H1 (cell line): Measurements from ENCODE around the gene ST8SIA5. TPM values are rescaled to one million over a fixed set of nuclear protein-coding genes. Genes with fewer than 3 reads are reported as not detected.

Experiments
- CTCF ChIA-PET: fragments of 300-600 bp; sonication (Branson Sonifier 250); formaldehyde crosslinking; loops from one replicate; lab custom pipeline; 2021; ENCODE audit not compliant: partially characterized antibody; lab: Charles Lee
- POLR2A ChIA-PET: fragments of 300-600 bp; sonication (Branson Sonifier 250); formaldehyde crosslinking; loops from one replicate; lab custom pipeline; 2021; ENCODE audit warnings: inconsistent platforms; ENCODE audit not compliant: partially characterized antibody; lab: Charles Lee
- DNase-seq, 2 experiments: peaks; one replicate each; pipeline versions ENCODE4 v3.0.0 to v3.0.0-alpha.2; 2010 to 2022; ENCODE audit warnings: low spot score in 2 of 2, low read depth in 1 of 2, mixed read lengths in 1 of 2
- FAIRE-seq: peaks from 2 replicates; lab custom pipeline; 2011; peaks lifted over from hg19 to GRCh38; lab: Jason Lieb, UNC
- H2AFZ ChIP-seq: 2 replicates; pipeline ENCODE4 v1.8.1; 2012; ENCODE audit warnings: low read length, inconsistent platforms
- H2AK5ac ChIP-seq: 2 replicates; pipeline ENCODE4 v1.6.1; 2013; ENCODE audit warnings: low read depth, low read length
- H2BK120ac ChIP-seq: replicated peaks from 2 replicates; pipeline ENCODE3; 2013; ENCODE audit warnings: low read depth, low read length, inconsistent platforms
- H2BK12ac ChIP-seq: 2 replicates; pipeline ENCODE4 v1.6.1; 2013; ENCODE audit warnings: low read depth, low read length
- H2BK15ac ChIP-seq: 2 replicates; pipeline ENCODE4 v1.6.1; 2013; ENCODE audit warnings: low read length
- H2BK20ac ChIP-seq: 2 replicates; pipeline ENCODE4 v1.6.1; 2013; ENCODE audit warnings: low read length
- H2BK5ac ChIP-seq: 2 replicates; pipeline ENCODE4 v1.6.1; 2013; ENCODE audit warnings: low read depth, low read length
- H3K14ac ChIP-seq: 2 replicates; pipeline ENCODE4 v1.6.1; 2013; ENCODE audit warnings: inconsistent platforms; ENCODE audit not compliant: insufficient read length
- H3K18ac ChIP-seq: 2 replicates; pipeline ENCODE4 v1.6.1; 2013; ENCODE audit warnings: low read length; ENCODE audit errors: extremely low read depth
- H3K23ac ChIP-seq: 2 replicates; pipeline ENCODE4 v1.6.1; 2013; ENCODE audit warnings: inconsistent platforms; ENCODE audit not compliant: insufficient read length
- H3K23me2 ChIP-seq: 2 replicates; pipeline ENCODE4 v1.6.1; 2013; ENCODE audit warnings: low read depth, low read length
- H3K27ac ChIP-seq: 2 replicates; pipeline ENCODE4 v1.6.1; 2011; ENCODE audit warnings: low read depth, low read length, inconsistent platforms
- H3K27me3 ChIP-seq, 4 experiments: replicated peaks in 1 of 4; 1 replicate in 1 of 4; 2 replicates in 3 of 4; pipeline versions ENCODE4 v1.6.1 to v1.8.1; 2011 to 2013; ENCODE audit warnings: low read length in 3 of 4, mild to moderate bottlenecking in 3 of 4, inconsistent platforms in 2 of 4, mixed read lengths in 2 of 4, moderate library complexity in 1 of 4; ENCODE audit not compliant: control insufficient read depth in 3 of 4, insufficient read depth in 3 of 4; ENCODE audit errors: extremely low read depth in 1 of 4
- H3K36me3 ChIP-seq, 4 experiments: 2 replicates each; pipeline versions ENCODE4 v1.6.1 to v1.8.1; 2011 to 2013; ENCODE audit warnings: mild to moderate bottlenecking in 4 of 4, low read length in 3 of 4, moderate library complexity in 2 of 4, control low read depth in 1 of 4, inconsistent platforms in 1 of 4; ENCODE audit not compliant: insufficient read depth in 4 of 4, control insufficient read depth in 2 of 4
- H3K4ac ChIP-seq: replicated peaks from 2 replicates; pipeline ENCODE3; 2013; ENCODE audit warnings: low read length, low read depth, mixed read lengths, inconsistent platforms; ENCODE audit not compliant: insufficient read length
- H3K4me1 ChIP-seq, 4 experiments: replicated peaks in 1 of 4; 1 replicate in 1 of 4; 2 replicates in 3 of 4; pipeline versions ENCODE4 v1.6.1 to v1.8.1; 2011 to 2013; ENCODE audit warnings: low read length in 3 of 4, inconsistent platforms in 2 of 4, mixed read lengths in 1 of 4; ENCODE audit not compliant: insufficient read depth in 4 of 4, control insufficient read depth in 3 of 4
- H3K4me2 ChIP-seq, 2 experiments: 2 replicates each; pipeline versions ENCODE4 v1.6.1 to v1.8.1; 2011 to 2013; ENCODE audit warnings: low read depth in 2 of 2, low read length in 2 of 2, control low read depth in 1 of 2, inconsistent platforms in 1 of 2, mild to moderate bottlenecking in 1 of 2; ENCODE audit not compliant: insufficient read depth in 1 of 2
- H3K4me3 ChIP-seq, 4 experiments: fragments of 200-600, 300-600 bp in 1 of 4; sonication (generic), shearing (Covaris generic), sonication (Bioruptor Twin) in 1 of 4; 2 replicates each; pipeline versions ENCODE4 v1.5.1 to v1.8.1; 2011 to 2016; ENCODE audit warnings: low read length in 4 of 4, low read depth in 3 of 4, control low read depth in 2 of 4, inconsistent platforms in 2 of 4, mild to moderate bottlenecking in 2 of 4, mixed read lengths in 1 of 4, moderate library complexity in 1 of 4; ENCODE audit not compliant: insufficient read depth in 2 of 4; ENCODE audit errors: extremely low read depth in 1 of 4
- H3K56ac ChIP-seq: replicated peaks from 2 replicates; pipeline ENCODE3; 2013; ENCODE audit warnings: low read depth, mild to moderate bottlenecking, mixed read lengths, low read length, inconsistent platforms; ENCODE audit not compliant: insufficient read length
- H3K79me1 ChIP-seq: 2 replicates; pipeline ENCODE4 v1.6.1; 2013; ENCODE audit warnings: low read depth, low read length, control low read depth
- H3K79me2 ChIP-seq, 2 experiments: 2 replicates each; pipeline versions ENCODE4 v1.6.1 to v1.8.1; 2012 to 2013; ENCODE audit warnings: low read length in 2 of 2, mild to moderate bottlenecking in 2 of 2, inconsistent platforms in 1 of 2; ENCODE audit not compliant: insufficient read depth in 2 of 2, control insufficient read depth in 1 of 2
- H3K9ac ChIP-seq, 4 experiments: replicated peaks in 1 of 4; 1 replicate in 1 of 4; 2 replicates in 3 of 4; pipeline versions ENCODE4 v1.6.1 to v1.8.1; 2011 to 2013; ENCODE audit warnings: low read depth in 3 of 4, low read length in 3 of 4, control low read depth in 2 of 4, mild to moderate bottlenecking in 2 of 4, moderate library complexity in 2 of 4, inconsistent platforms in 1 of 4; ENCODE audit errors: extremely low read depth in 1 of 4
- H3K9me3 ChIP-seq, 2 experiments: 2 replicates each; pipeline versions ENCODE4 v1.6.1 to v1.8.1; 2012 to 2013; ENCODE audit warnings: mild to moderate bottlenecking in 2 of 2, moderate library complexity in 2 of 2, control low read depth in 1 of 2, inconsistent platforms in 1 of 2, low read depth in 1 of 2, low read length in 1 of 2, mixed read lengths in 1 of 2; ENCODE audit not compliant: insufficient read depth in 2 of 2
- H4K20me1 ChIP-seq, 2 experiments: replicated peaks in 1 of 2; 2 replicates each; pipeline versions ENCODE3 to v1.8.1; 2011 to 2013; ENCODE audit warnings: inconsistent platforms in 2 of 2, low read length in 2 of 2, mild to moderate bottlenecking in 1 of 2; ENCODE audit not compliant: insufficient read depth in 2 of 2, control insufficient read depth in 1 of 2
- H4K5ac ChIP-seq: 2 replicates; pipeline ENCODE4 v1.6.1; 2013; ENCODE audit warnings: low read length, low read depth, mixed read lengths, inconsistent platforms; ENCODE audit not compliant: insufficient read length
- H4K8ac ChIP-seq: 2 replicates; pipeline ENCODE4 v1.8.0; 2013; ENCODE audit warnings: mild to moderate bottlenecking, moderate library complexity, low read length, inconsistent platforms; ENCODE audit not compliant: insufficient read depth; ENCODE audit errors: extremely low read depth
- H4K91ac ChIP-seq: replicated peaks from 2 replicates; pipeline ENCODE3; 2013; ENCODE audit warnings: low read length, mixed read lengths, inconsistent platforms; ENCODE audit not compliant: insufficient read length
- CHD1 ChIP-seq: IDR thresholded peaks from 2 replicates; pipeline ENCODE4 v1.6.1; 2012; ENCODE audit warnings: low read depth, low read length, improper control_type of control experiment
- HDAC2 ChIP-seq, 2 experiments: fragments of 300-600 bp in 1 of 2; sonication (generic) in 1 of 2; IDR thresholded peaks; 2 replicates each; pipeline ENCODE4 v1.6.1; 2011 to 2012; ENCODE audit warnings: low read depth in 2 of 2, low read length in 2 of 2, mild to moderate bottlenecking in 2 of 2, moderate library complexity in 2 of 2, borderline replicate concordance in 1 of 2, inconsistent platforms in 1 of 2
- KDM1A ChIP-seq: fragments of 200-600, 300-600 bp; sonication (generic); IDR thresholded peaks from 2 replicates; pipeline ENCODE4 v1.7.1; 2016; ENCODE audit warnings: mild to moderate bottlenecking, low read length, borderline replicate concordance
- POLR2A ChIP-seq, 2 experiments: IDR thresholded peaks; 1 replicate in 1 of 2; 2 replicates in 1 of 2; pipeline ENCODE4 v1.6.1; 2011; ENCODE audit warnings: low read depth in 2 of 2, low read length in 2 of 2, mild to moderate bottlenecking in 2 of 2; ENCODE audit errors: control extremely low read depth in 1 of 2
- SIX5 ChIP-seq: IDR thresholded peaks from 2 replicates; pipeline ENCODE4 v1.6.1; 2011; ENCODE audit warnings: mild to moderate bottlenecking, low read depth, low read length
- SP2 ChIP-seq: IDR thresholded peaks from 2 replicates; pipeline ENCODE4 v1.6.1; 2012; ENCODE audit warnings: mild to moderate bottlenecking, low read length, inconsistent platforms
- WGBS, 2 experiments: shearing (Covaris generic) in 1 of 2; methylation state at CpG; one replicate each; pipeline versions ENCODE4 v1.1.6 to v1.1.7; 2013 to 2015; ENCODE audit warnings: low lambda C conversion rate in 2 of 2, mixed read lengths in 2 of 2, inconsistent platforms in 1 of 2, low coverage in 1 of 2, missing lambda C conversion rate in 1 of 2; ENCODE audit not compliant: insufficient replicate concordance in 2 of 2, insufficient coverage in 1 of 2, insufficient read length in 1 of 2; ENCODE audit errors: extremely low coverage in 1 of 2, missing lambda C conversion rate in 1 of 2; 5-methylcytosine and 5-hydroxymethylcytosine counted together
- polyA plus RNA-seq, 7 experiments: library from polyadenylated mRNA; depleted of rRNA in 3 of 7; stranded (reverse) in 5 of 7; unstranded in 2 of 7; fragments of >200 nt in 5 of 7; fragments of 200-250 nt in 2 of 7; gene quantifications; 1 replicate in 5 of 7; 2 replicates in 1 of 7; 4 replicates in 1 of 7; pipeline versions ENCODE4 v1.2.1 to v1.2.3, GENCODE V29; 2011 to 2013; ENCODE audit warnings: missing spikeins in 2 of 7, mixed read lengths in 2 of 7
- total RNA-seq: library from RNA; stranded (reverse); fragmentation: NEBNext Ultra II Directional; extraction: Animal tissue kit (Norgen Biotek cat#: 25700); gene quantifications from 2 replicates; pipeline ENCODE4 v1.2.1, GENCODE V29; 2021
- TF ChIP-seq, protein P1 (sequence below): IDR thresholded peaks from 2 replicates; pipeline ENCODE4 v1.6.1; 2012; ENCODE audit warnings: low read length, inconsistent platforms

ST8SIA5 gene
- total and polyA plus RNA-seq, 2 of the 8 experiments (the other 6 are each of a cell fraction or from before 2014, with no cell fraction given): 2.4 to 6.3 TPM

DNA sequence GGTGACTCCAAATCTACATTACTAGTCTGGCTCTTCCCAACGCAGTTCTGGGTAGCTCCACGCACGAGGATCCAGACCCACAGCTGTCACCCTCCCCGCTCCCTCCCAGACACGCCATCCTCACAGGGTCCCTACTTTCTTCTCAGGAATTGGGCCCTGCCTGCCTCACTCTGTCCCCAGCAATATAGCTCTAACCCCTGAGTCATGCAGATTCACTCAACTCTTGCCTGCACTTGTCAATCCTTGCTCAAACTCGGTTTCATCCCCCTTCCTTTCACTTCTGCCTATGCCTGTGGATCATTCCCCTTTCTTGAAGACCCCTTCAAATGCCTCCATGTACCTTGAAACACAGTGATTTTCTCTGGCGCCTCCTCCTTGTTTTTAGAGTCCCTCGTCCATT, 5.0 kb downstream of the ST8SIA5 start:
- FAIRE-seq (no peak), DNase-seq (no peak)
- Histone ChIP-seq H3K18ac (no peak overlapping the region), H3K23me2 (peaks cover 4% of the 10 kb centered on the region; the same call in 1 of the 2 replicates), H3K27ac (no peak overlapping the region), H2AFZ (no peak overlapping the region), H2BK20ac (no peak overlapping the region), H2BK120ac (no peak overlapping the region), H3K4ac (no peak overlapping the region), H2BK12ac (no peak overlapping the region), H4K8ac (no peak overlapping the region), H2BK5ac (no peak overlapping the region), H3K9me3 (no peaks in the 10 kb centered on the region), H3K14ac (no peak overlapping the region), H4K20me1 (no peaks in the 10 kb centered on the region), H3K4me2 (no peak overlapping the region), H3K23ac (no peak overlapping the region), H3K79me1 (no peaks in the 10 kb centered on the region), H3K4me1 (peaks cover 0 to 5% (median 2%) of the 10 kb centered on the region in 4 experiments; a peak in 4 of 7 replicates), H3K4me3 (no peak overlapping the region), H2BK15ac (no peak overlapping the region), H3K36me3 (no peaks in the 10 kb centered on the region), H2AK5ac (no peak overlapping the region), H3K56ac (no peak overlapping the region), H3K27me3 (peaks cover 5 to 22% (median 13%) of the 10 kb centered on the region in 4 experiments), H3K79me2 (no peaks in the 10 kb centered on the region), H4K5ac (no peak overlapping the region), H4K91ac (no peak overlapping the region), H3K9ac (no peak overlapping the region)
- TF ChIP-seq KDM1A (no peak), CHD1 (no peak), POLR2A (IDR thresholded peaks at IDR 0.05; ENCODE audit: control extremely low read depth in 1 of 2, low read depth in 2 of 2, low read length in 2 of 2) (no peak), SP2 (no peak), SIX5 (no peak), HDAC2 (IDR thresholded peaks at IDR 0.05; ENCODE audit: borderline replicate concordance in 1 of 2, low read depth in 2 of 2, low read length in 2 of 2) (no peak)
- TF ChIP-seq, protein P1, sequence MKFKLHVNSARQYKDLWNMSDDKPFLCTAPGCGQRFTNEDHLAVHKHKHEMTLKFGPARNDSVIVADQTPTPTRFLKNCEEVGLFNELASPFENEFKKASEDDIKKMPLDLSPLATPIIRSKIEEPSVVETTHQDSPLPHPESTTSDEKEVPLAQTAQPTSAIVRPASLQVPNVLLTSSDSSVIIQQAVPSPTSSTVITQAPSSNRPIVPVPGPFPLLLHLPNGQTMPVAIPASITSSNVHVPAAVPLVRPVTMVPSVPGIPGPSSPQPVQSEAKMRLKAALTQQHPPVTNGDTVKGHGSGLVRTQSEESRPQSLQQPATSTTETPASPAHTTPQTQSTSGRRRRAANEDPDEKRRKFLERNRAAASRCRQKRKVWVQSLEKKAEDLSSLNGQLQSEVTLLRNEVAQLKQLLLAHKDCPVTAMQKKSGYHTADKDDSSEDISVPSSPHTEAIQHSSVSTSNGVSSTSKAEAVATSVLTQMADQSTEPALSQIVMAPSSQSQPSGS: no peak
- CTCF ChIA-PET: interaction anchor here (0.6 to 1.4 kb wide), 3 partner anchors 8 to 23 kb away, joined by 3 read pairs; no protein-coding TSS in a partner anchor
- POLR2A ChIA-PET: no interaction called here
- 90% methylated on average over 8 of the region's 8 CpGs; no CpG with 5 or more reads in 1 of the 2 experiments for WGBS, 2 experiments
